ENCODE data around the gene TBC1D13.
A peak's percentile ranks its signal among the peaks of the same experiment; 100 is the strongest.
"Not testable (repeated sequence)": the region's sequence is repeated elsewhere in the genome, so short reads cannot be mapped to it uniquely, and the experiment has no call there.

The TBC1D13 gene

GRCh38 chr9:128822407-128823042 is 35.5 kb downstream of the TBC1D13 start:
- DNase-seq: no peak

- DNase-seq: no peak
These were observed 36.4 kb downstream of the TBC1D13 start for GRCh38 chr9:128823362-128823902.

- no peak for DNase-seq
These were observed 36.9 kb downstream of the TBC1D13 start for GRCh38 chr9:128823903-128824406.

GRCh38 chr9:128824911-128825310 is 37.9 kb downstream of the TBC1D13 start:
- DNase-seq: no peak

GRCh38 chr9:128825923-128826700 is 39.1 kb downstream of the TBC1D13 start:
- DNase-seq: no peak

GRCh38 chr9:128828267-128828666 is 41.2 kb downstream of the TBC1D13 start:
- no peak for DNase-seq

- no peak for DNase-seq
These were observed 41.8 kb downstream of the TBC1D13 start for GRCh38 chr9:128828719-128829452.

- peak; percentile 93 for DNase-seq
These were observed 42.6 kb downstream of the TBC1D13 start, which contains the start of gene SPOUT1 for GRCh38 chr9:128829477-128830251. Gene SPOUT1 (minus strand): TSS chr9:128829794. CDS start chr9:128829780, 14 bp downstream.

GRCh38 chr9:128833696-128834095 is 46.6 kb downstream of the TBC1D13 start:
- no peak for DNase-seq

- DNase-seq: no peak
These were observed 48.5 kb downstream of the TBC1D13 start for GRCh38 chr9:128835246-128836210.

- no peak for DNase-seq
These were observed 49.6 kb downstream of the TBC1D13 start for GRCh38 chr9:128836509-128837145.

GRCh38 chr9:128838338-128838737 is 51.3 kb downstream of the TBC1D13 start:
- DNase-seq: no peak

- DNase-seq: no peak
These were observed 53.5 kb downstream of the TBC1D13 start for GRCh38 chr9:128840524-128840923.

- DNase-seq: no peak
These were observed 54.8 kb downstream of the TBC1D13 start for GRCh38 chr9:128841694-128842492.

- not testable (repeated sequence) for DNase-seq
These were observed 56.1 kb downstream of the TBC1D13 start for GRCh38 chr9:128843171-128843570.

- DNase-seq: no peak
These were observed 58.3 kb downstream of the TBC1D13 start for GRCh38 chr9:128845186-128845931.

GRCh38 chr9:128846680-128847030 is 59.6 kb downstream of the TBC1D13 start:
- no peak for DNase-seq

GRCh38 chr9:128847803-128848202 is 60.8 kb downstream of the TBC1D13 start:
- no peak for DNase-seq

GRCh38 chr9:128851024-128851423 is 64.0 kb downstream of the TBC1D13 start:
- DNase-seq: not testable (repeated sequence)

Measured in stimulated activated CD4-positive, alpha-beta T cell treated with anti-CD3 and anti-CD28 coated beads, Interleukin-4, amount 100 ng/mL, for 1 hour (primary cell).